ENCODE results near the gene ADGRB3. TPM values are rescaled to one million over a fixed set of nuclear protein-coding genes. Genes with fewer than 3 reads are reported as not detected.
"Not testable (repeated sequence)": the region's sequence is repeated elsewhere in the genome, so short reads cannot be mapped to it uniquely, and the experiment has no call there.

The ADGRB3 gene
- total and polyA plus RNA-seq, 5 experiments from 2014 or later = not detected

DNA sequence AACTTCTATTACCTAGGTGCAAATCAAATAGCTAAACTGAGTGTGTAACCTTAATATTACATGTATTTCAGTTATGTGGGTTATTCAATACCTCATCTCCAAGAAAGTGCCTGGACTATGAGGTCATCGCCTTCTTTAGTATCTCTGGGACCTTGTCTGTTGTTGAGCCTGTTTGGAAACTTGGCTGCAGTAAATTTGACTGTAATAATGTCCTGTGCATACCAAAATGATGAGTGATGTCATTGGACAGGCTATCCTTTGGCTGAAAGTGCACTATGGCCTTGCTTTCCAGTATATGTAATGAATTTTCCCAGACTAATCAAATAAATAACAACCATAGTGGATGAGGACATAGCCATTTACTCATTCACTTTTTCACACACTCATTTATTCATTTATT lies 455.1 kb downstream of the ADGRB3 start:
- Mint-ChIP-seq H3K27ac (no peak overlapping the region), H3K36me3 (no peaks in the 10 kb centered on the region), H3K27me3 (no peaks in the 10 kb centered on the region), H3K4me3 (no peak overlapping the region), H3K9me3 (peaks cover 0 to 13% (median 6%) of the 10 kb centered on the region in 9 donors), H3K4me1 (no peaks in the 10 kb centered on the region)
- no peak for ATAC-seq
- DNase-seq = no peak
- POLR2A ChIA-PET = no interaction called here

DNA sequence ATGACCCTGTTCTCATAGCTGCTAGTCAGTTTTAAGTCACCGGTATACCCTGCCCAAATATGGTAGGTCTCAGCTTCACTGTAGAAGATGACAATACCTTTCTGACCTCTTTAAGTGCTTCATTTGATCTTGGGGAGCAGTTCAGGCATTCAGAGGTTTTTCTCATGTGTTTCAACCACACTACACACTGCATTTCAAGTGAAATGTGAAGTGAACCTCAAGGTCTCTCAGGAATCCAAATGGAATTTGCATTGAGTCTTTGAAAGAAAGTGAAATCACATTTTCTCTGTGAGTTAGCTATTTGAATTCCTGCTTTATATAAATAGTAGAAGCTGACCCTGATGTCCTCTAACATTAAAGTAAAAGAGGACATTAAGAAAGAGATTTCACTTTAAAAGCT lies 461.6 kb downstream of the ADGRB3 start:
- H3K36me3 Mint-ChIP-seq = no peaks in the 10 kb centered on the region
- DNase-seq (no peak), ATAC-seq (no peak)
- H3K27me3 Mint-ChIP-seq = no peaks in the 10 kb centered on the region
- H3K27ac Mint-ChIP-seq = no peak overlapping the region
- H3K9me3 Mint-ChIP-seq = peaks cover 0 to 13% (median 4%) of the 10 kb centered on the region in 9 donors
- H3K4me1 Mint-ChIP-seq = no peaks in the 10 kb centered on the region
- H3K4me3 Mint-ChIP-seq = no peak overlapping the region
- POLR2A ChIA-PET = no interaction called here

DNA sequence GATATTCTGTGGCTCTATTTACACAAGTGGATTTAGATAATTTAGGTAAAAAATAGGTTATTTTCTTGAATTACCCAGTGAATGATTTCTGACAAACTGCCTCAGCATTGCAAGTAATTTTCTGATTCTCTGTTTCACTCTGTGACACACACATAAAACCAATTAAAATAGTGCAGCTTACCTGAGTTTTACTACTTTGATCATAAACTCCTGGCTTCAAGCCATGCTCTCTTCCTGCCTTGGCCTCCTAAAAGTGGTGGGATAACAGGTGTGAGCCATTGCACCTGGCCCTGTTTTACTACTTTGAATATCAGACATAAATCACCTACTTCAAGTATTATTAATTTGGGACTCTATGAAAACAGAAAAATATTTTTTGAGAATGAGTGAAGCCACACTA lies 462.9 kb downstream of the ADGRB3 start:
- H3K27ac Mint-ChIP-seq = no peak overlapping the region
- no peak for DNase-seq
- H3K36me3 Mint-ChIP-seq = no peaks in the 10 kb centered on the region
- no peak overlapping the region for H3K4me3 Mint-ChIP-seq
- POLR2A ChIA-PET = no interaction called here
- H3K4me1 Mint-ChIP-seq = no peaks in the 10 kb centered on the region
- no peaks in the 10 kb centered on the region for H3K27me3 Mint-ChIP-seq
- peaks cover 0 to 4% (median 2%) of the 10 kb centered on the region in 9 donors for H3K9me3 Mint-ChIP-seq
- no peak for ATAC-seq

DNA sequence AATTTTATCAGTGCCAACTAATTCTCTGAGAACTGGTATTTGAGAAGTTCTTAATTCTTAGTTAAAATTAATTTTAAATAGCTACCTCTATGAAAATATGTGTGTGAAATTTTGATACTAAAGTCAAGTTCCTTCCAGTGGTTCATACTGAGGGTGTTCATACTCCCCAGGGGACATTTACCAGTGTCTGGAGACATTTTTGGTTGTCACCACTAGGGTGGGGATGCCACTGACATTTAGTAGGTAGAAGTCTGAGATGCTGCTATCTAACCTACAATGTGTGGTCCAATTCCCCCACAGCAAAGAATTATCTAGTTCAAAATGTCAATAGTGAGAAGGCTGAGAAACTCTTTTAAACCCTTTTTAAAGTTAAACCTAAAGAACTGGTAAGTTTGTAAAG lies 463.8 kb downstream of the ADGRB3 start:
- ATAC-seq (no peak), DNase-seq (no peak)
- Mint-ChIP-seq H3K36me3 (no peaks in the 10 kb centered on the region), H3K27me3 (no peaks in the 10 kb centered on the region), H3K27ac (no peak overlapping the region), H3K4me1 (no peaks in the 10 kb centered on the region), H3K4me3 (no peak overlapping the region), H3K9me3 (peaks cover 0 to 4% (median 0%) of the 10 kb centered on the region in 9 donors)
- POLR2A ChIA-PET = no interaction called here

DNA sequence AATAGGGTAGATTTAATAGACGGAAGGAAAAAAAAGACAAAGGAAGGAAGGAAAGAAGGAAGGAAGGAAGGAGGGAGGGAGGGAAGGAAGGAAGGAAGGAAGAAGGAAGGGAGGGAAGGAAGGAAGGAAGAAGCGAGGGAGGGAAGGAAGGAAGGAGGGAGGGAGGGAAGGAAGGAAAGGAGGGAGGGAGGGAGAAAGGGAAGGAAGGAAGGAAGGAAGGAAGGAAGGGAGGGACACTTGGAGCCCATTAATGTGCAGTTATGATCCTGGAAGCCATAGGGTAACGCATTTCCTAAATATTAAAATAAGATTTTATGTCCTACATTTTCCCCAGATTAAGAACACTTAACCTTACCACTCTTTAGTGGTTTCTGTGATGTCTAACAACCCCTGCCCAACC lies 465.7 kb downstream of the ADGRB3 start:
- no peak overlapping the region for H3K4me3 Mint-ChIP-seq
- H3K4me1 Mint-ChIP-seq = no peaks in the 10 kb centered on the region
- no peak overlapping the region for H3K27ac Mint-ChIP-seq
- ATAC-seq (no peak), DNase-seq (no peak)
- POLR2A ChIA-PET = no interaction called here
- H3K36me3 Mint-ChIP-seq = no peaks in the 10 kb centered on the region
- no peaks in the 10 kb centered on the region for H3K27me3 Mint-ChIP-seq
- H3K9me3 Mint-ChIP-seq = peaks cover 0 to 11% (median 0%) of the 10 kb centered on the region in 9 donors

DNA sequence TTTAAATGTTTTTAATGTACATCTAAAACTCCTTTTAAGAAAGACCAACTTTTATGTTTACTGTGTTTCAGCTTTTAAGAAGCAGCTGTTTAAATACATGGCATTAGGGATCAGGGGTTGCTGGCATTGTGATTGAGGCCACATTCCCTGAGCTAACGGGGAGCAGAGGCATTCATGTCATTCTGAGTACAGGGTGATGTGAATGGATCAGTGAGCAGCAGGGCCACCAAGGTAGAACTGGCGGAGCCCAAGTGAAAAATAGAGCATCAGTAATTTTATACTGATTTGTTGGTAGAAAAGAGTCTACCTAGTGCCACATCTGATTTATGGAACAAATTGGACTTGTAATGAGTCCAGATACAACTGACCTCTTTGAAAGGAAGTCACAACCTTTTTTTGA lies 467.3 kb downstream of the ADGRB3 start:
- H3K27me3 Mint-ChIP-seq = no peaks in the 10 kb centered on the region
- no peak overlapping the region for H3K4me3 Mint-ChIP-seq
- peaks cover 0 to 11% (median 0%) of the 10 kb centered on the region in 9 donors for H3K9me3 Mint-ChIP-seq
- no peaks in the 10 kb centered on the region for H3K36me3 Mint-ChIP-seq
- H3K27ac Mint-ChIP-seq = peak overlapping the region in 1 of 10 donors; percentile 43
- no peaks in the 10 kb centered on the region for H3K4me1 Mint-ChIP-seq
- ATAC-seq (no peak), DNase-seq (no peak)
- POLR2A ChIA-PET = no interaction called here

DNA sequence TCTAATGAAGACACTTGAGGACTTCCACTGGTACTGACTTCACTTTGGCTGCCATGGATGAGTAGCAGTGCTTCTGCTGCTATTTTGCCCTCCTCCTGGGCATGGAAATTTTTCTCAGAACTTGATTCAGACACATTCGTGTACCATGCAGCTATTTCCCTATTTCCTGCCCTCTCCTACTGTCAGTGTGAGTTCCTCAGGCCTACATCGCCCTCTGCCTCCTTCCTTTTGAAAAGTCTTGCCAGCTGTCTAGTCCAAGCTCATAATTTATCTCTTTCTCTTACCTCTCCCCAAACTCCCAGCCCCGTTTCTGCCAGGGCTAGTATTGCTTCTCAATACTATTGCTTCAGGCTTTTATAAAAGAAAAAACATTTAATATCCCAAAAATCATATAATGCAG lies 470.2 kb downstream of the ADGRB3 start:
- H3K4me1 Mint-ChIP-seq = no peaks in the 10 kb centered on the region
- DNase-seq = no peak
- H3K9me3 Mint-ChIP-seq = peaks cover 0 to 16% (median 1%) of the 10 kb centered on the region in 9 donors
- no peak overlapping the region for H3K4me3 Mint-ChIP-seq
- POLR2A ChIA-PET = no interaction called here
- no peak for ATAC-seq
- no peak overlapping the region for H3K27ac Mint-ChIP-seq
- no peaks in the 10 kb centered on the region for H3K36me3 Mint-ChIP-seq
- no peaks in the 10 kb centered on the region for H3K27me3 Mint-ChIP-seq

DNA sequence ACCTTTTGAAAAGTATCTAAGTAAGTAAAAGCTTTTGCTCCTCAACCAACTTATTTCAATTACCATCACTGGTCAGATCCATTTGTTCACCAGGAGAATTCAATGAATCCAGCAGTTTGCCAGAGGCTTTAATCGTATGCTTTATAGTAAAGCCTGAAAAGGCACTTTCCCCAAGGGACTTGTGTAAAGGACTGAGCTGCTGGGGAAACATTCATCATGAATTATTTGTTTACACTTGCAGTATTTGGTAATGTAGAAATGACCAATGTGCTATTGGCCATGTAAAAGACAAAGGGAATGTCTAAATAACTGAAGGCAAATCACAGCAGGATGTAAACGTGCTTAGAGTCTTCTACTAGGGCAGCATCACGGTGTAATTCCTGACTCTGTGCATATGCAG lies 471.4 kb downstream of the ADGRB3 start:
- peaks cover 0 to 13% (median 1%) of the 10 kb centered on the region in 9 donors for H3K9me3 Mint-ChIP-seq
- no peaks in the 10 kb centered on the region for H3K4me1 Mint-ChIP-seq
- no peaks in the 10 kb centered on the region for H3K27me3 Mint-ChIP-seq
- no peaks in the 10 kb centered on the region for H3K36me3 Mint-ChIP-seq
- ATAC-seq (no peak), DNase-seq (no peak)
- POLR2A ChIA-PET = no interaction called here
- H3K4me3 Mint-ChIP-seq = no peak overlapping the region
- no peak overlapping the region for H3K27ac Mint-ChIP-seq

DNA sequence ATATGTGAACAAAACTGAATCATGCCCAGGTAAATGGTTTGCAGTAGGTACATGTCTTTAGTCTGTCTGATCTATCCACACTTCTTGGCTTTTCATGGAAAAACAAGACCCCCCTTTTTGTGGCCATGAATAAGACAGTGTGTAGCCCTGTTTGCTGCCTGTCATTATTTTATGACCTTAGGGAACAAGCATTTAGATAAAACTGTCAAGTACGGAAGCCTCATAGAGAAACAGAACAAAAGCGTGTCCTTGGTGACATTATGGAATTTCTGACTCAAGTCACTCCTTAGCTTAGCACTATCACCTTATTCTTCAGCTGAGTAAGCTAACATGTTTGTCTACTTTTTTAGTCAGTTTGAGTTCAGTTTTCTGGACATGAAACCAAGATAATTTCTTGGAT lies 476.2 kb downstream of the ADGRB3 start:
- DNase-seq (no peak), ATAC-seq (no peak)
- Mint-ChIP-seq H3K27me3 (no peaks in the 10 kb centered on the region), H3K4me1 (no peaks in the 10 kb centered on the region), H3K4me3 (no peak overlapping the region), H3K36me3 (no peaks in the 10 kb centered on the region), H3K9me3 (peaks cover 0 to 6% (median 2%) of the 10 kb centered on the region in 9 donors), H3K27ac (no peak overlapping the region)
- POLR2A ChIA-PET = no interaction called here

DNA sequence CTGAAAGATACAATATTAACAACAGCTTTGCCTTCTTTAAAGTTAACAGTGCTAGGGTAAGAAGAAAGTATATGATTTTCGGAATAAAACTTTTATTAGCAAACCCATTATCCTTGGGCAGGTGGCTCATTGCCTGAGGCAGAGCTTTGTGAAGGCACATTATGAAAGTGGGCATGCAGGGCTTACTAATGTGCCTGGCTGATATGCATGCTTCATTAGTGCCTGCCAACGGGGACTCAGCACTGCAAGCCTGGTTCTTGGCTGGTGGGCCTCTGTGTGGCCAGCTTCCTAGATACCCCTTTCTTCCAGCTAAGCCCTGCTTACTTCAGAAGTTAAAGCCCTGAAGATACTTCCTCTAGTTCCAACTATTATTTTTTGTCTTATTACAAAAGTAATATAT lies 481.6 kb downstream of the ADGRB3 start:
- Mint-ChIP-seq H3K4me3 (no peak overlapping the region), H3K4me1 (no peaks in the 10 kb centered on the region), H3K36me3 (no peaks in the 10 kb centered on the region), H3K27me3 (no peaks in the 10 kb centered on the region), H3K27ac (no peak overlapping the region), H3K9me3 (peaks cover 0 to 19% (median 4%) of the 10 kb centered on the region in 9 donors)
- POLR2A ChIA-PET = no interaction called here
- no peak for ATAC-seq
- DNase-seq = no peak

DNA sequence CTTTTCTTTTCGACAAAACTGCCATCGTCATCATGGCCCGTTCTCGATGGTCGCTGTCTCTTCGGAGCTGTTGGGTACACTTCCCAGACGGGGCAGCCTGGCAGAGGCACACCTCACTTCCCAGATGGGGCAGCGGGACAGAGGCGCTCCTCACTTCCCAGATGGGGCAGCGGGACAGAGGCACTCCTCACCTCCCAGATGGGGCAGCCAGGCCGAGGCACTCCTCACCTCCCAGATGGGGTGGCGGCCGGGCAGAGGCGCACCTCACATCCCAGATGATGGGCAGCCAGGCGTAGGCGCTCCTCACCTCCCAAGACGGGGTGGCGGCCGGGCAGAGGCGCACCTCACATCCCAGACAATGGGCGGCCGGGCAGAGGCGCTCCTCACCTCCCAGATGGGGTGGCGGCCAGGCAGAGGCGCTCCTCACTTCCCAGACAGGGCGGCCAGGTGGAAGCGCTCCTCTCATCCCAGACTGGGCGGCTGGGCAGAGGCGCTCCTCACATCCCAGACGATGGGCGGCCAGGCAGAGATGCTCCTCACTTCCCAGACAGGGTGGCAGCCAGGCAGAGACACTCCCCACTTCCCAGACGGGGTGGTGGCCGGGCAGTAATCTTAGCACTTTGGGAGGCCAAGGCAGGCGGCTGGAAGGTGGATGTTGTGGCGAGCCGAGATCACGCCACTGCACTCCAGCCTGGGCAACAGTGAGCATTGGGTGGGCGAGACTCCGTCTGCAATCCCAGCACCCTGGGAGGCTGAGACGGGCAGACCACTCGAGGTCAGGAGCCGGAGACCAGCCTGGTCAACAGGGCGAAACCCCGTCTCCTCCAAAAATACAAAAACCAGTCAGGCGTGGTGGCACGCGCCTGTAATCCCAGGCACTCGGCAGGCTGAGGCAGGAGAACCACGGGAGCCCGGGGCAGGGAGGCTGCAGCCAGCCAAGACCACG lies 486.7 kb downstream of the ADGRB3 start:
- H3K36me3 Mint-ChIP-seq, DNase-seq, ATAC-seq, H3K4me3 Mint-ChIP-seq, H3K27me3 Mint-ChIP-seq, H3K27ac Mint-ChIP-seq, H3K4me1 Mint-ChIP-seq, POLR2A ChIA-PET: not testable (repeated sequence)
- peaks cover 0 to 21% (median 4%) of the 10 kb centered on the region in 9 donors for H3K9me3 Mint-ChIP-seq

DNA sequence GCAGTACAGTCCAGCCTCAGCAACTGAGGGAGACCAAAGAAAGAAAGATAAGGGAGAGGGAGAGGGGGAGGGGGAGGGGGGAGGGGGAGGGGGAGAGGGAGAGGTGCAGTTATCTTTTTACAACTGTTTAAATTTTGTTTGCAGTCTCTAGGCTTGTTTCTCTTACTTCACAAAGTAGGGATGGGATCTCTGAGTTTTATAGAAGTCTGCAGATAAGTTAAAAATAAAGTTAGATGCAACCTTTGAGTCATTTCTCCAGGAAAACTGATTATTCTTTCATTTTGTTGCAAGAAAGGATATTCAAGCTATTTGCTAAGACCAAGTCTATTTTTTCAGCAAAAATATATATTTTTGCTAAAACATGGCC lies 487.3 kb downstream of the ADGRB3 start:
- no peak overlapping the region for H3K4me3 Mint-ChIP-seq
- no peaks in the 10 kb centered on the region for H3K4me1 Mint-ChIP-seq
- no peak overlapping the region for H3K27ac Mint-ChIP-seq
- DNase-seq (no peak), ATAC-seq (no peak)
- peaks cover 0 to 21% (median 4%) of the 10 kb centered on the region in 9 donors for H3K9me3 Mint-ChIP-seq
- POLR2A ChIA-PET = no interaction called here
- no peaks in the 10 kb centered on the region for H3K36me3 Mint-ChIP-seq
- H3K27me3 Mint-ChIP-seq = no peaks in the 10 kb centered on the region

DNA sequence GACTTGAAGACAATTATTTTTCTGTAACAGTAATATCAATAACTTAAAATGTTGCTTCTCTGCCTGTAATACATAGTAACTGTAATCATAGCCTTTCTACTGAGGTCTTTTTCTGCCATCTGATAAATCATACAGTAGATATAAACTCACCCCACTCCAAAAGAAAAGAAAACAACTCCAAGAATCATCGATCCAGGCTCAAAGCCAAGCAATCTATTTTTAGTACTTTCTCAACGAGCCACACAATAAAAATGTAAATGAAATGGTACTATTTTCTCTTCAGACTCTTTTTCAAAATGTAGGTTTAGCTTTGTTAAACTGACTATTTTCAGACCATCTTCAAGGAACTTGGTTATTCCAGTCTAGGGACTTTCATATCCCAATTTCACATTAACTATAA lies 493.3 kb downstream of the ADGRB3 start:
- no peak for DNase-seq
- Mint-ChIP-seq H3K4me3 (no peak overlapping the region), H3K27me3 (no peaks in the 10 kb centered on the region), H3K36me3 (no peaks in the 10 kb centered on the region), H3K4me1 (no peaks in the 10 kb centered on the region), H3K27ac (no peak overlapping the region), H3K9me3 (peaks cover 0 to 9% (median under 1%) of the 10 kb centered on the region in 9 donors)
- ATAC-seq = no peak
- POLR2A ChIA-PET = no interaction called here

DNA sequence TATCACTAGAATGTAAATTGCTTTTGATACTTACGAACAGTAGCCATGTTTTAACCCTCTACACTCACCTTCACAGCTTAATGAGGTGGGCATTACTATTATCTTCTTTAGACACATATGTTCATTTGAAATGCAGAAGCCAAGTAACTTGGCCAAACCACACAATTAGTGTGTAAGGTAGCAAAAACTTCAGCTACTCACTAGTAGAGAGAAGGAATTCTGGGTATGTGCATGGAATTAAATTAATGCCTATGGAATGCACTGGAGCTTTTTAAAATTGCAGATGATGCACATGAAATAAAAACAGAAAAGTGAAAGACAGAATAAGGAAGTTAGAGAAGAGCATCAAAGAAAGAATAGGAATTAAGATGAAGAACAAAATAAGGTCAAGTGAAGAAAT lies 494.0 kb downstream of the ADGRB3 start:
- Mint-ChIP-seq H3K4me1 (no peaks in the 10 kb centered on the region), H3K36me3 (no peaks in the 10 kb centered on the region), H3K27ac (no peak overlapping the region), H3K9me3 (peaks cover 0 to 10% (median 2%) of the 10 kb centered on the region in 9 donors), H3K27me3 (no peaks in the 10 kb centered on the region), H3K4me3 (no peak overlapping the region)
- no peak for ATAC-seq
- no peak for DNase-seq
- POLR2A ChIA-PET = no interaction called here

Data from naive thymus-derived CD8-positive, alpha-beta T cell (primary cell).